ENCODE measurements around the gene LEFTY2.
"Not testable (repeated sequence)": the region's sequence is repeated elsewhere in the genome, so short reads cannot be mapped to it uniquely, and the experiment has no call there.

The LEFTY2 gene

GRCh38 chr1:225972344-225973152 lies 31.5 kb upstream of the LEFTY2 start:
- no peaks in the 10 kb centered on the region for H3K9me3 ChIP-seq (ENCODE audit: control insufficient read depth in 1 of 2, low read length in 2 of 2)
- H3K27ac ChIP-seq (ENCODE audit: low read depth, low read length), result no peak overlapping the region
- H3K27me3 ChIP-seq (ENCODE audit: control insufficient read depth in 1 of 2, insufficient read depth in 2 of 2, low read length in 2 of 2), result no peaks in the 10 kb centered on the region
- H3K36me3 ChIP-seq (ENCODE audit: control insufficient read depth in 1 of 2, insufficient read depth in 2 of 2, low read length in 2 of 2), result peaks cover 0 to 1% of the 10 kb centered on the region in 2 donors
- H3K4me1 ChIP-seq (ENCODE audit: control insufficient read depth in 1 of 2, insufficient read depth in 2 of 2, low read length in 2 of 2), result peaks cover 0 to 4% of the 10 kb centered on the region in 2 donors
- H3K4me3 ChIP-seq (ENCODE audit: low read depth in 1 of 2, low read length in 2 of 2), result no peak overlapping the region
- H3K9ac ChIP-seq (ENCODE audit: low read depth in 1 of 2, low read length in 2 of 2), result peak overlapping the region in 1 of 2 donors; percentile 32

- not testable (repeated sequence) for H3K36me3 ChIP-seq (ENCODE audit: control insufficient read depth in 1 of 2, insufficient read depth in 2 of 2, low read length in 2 of 2); H3K9ac ChIP-seq (ENCODE audit: low read depth in 1 of 2, low read length in 2 of 2); H3K27me3 ChIP-seq (ENCODE audit: control insufficient read depth in 1 of 2, insufficient read depth in 2 of 2, low read length in 2 of 2); H3K27ac ChIP-seq (ENCODE audit: low read depth, low read length); H3K4me1 ChIP-seq (ENCODE audit: control insufficient read depth in 1 of 2, insufficient read depth in 2 of 2, low read length in 2 of 2); H3K4me3 ChIP-seq (ENCODE audit: low read depth in 1 of 2, low read length in 2 of 2); H3K9me3 ChIP-seq (ENCODE audit: control insufficient read depth in 1 of 2, low read length in 2 of 2)
These were observed 29.7 kb upstream of the LEFTY2 start for GRCh38 chr1:225970592-225971157.

- not testable (repeated sequence) for H3K36me3 ChIP-seq (ENCODE audit: control insufficient read depth in 1 of 2, insufficient read depth in 2 of 2, low read length in 2 of 2); H3K9me3 ChIP-seq (ENCODE audit: control insufficient read depth in 1 of 2, low read length in 2 of 2); H3K9ac ChIP-seq (ENCODE audit: low read depth in 1 of 2, low read length in 2 of 2); H3K4me1 ChIP-seq (ENCODE audit: control insufficient read depth in 1 of 2, insufficient read depth in 2 of 2, low read length in 2 of 2); H3K4me3 ChIP-seq (ENCODE audit: low read depth in 1 of 2, low read length in 2 of 2); H3K27ac ChIP-seq (ENCODE audit: low read depth, low read length); H3K27me3 ChIP-seq (ENCODE audit: control insufficient read depth in 1 of 2, insufficient read depth in 2 of 2, low read length in 2 of 2)
These were observed 28.7 kb upstream of the LEFTY2 start for GRCh38 chr1:225969751-225970150.

GRCh38 chr1:225965231-225965630 lies 24.2 kb upstream of the LEFTY2 start:
- H3K4me1 ChIP-seq (ENCODE audit: control insufficient read depth in 1 of 2, insufficient read depth in 2 of 2, low read length in 2 of 2), result peaks cover 0 to 3% of the 10 kb centered on the region in 2 donors
- H3K27ac ChIP-seq (ENCODE audit: low read depth, low read length), result no peak overlapping the region
- H3K9me3 ChIP-seq (ENCODE audit: control insufficient read depth in 1 of 2, low read length in 2 of 2), result no peaks in the 10 kb centered on the region
- no peaks in the 10 kb centered on the region for H3K36me3 ChIP-seq (ENCODE audit: control insufficient read depth in 1 of 2, insufficient read depth in 2 of 2, low read length in 2 of 2)
- no peaks in the 10 kb centered on the region for H3K27me3 ChIP-seq (ENCODE audit: control insufficient read depth in 1 of 2, insufficient read depth in 2 of 2, low read length in 2 of 2)
- H3K9ac ChIP-seq (ENCODE audit: low read depth in 1 of 2, low read length in 2 of 2), result no peak overlapping the region
- H3K4me3 ChIP-seq (ENCODE audit: low read depth in 1 of 2, low read length in 2 of 2), result no peak overlapping the region

GRCh38 chr1:225963735-225964530 lies 22.9 kb upstream of the LEFTY2 start:
- H3K9ac ChIP-seq (ENCODE audit: low read depth in 1 of 2, low read length in 2 of 2), result no peak overlapping the region
- H3K36me3 ChIP-seq (ENCODE audit: control insufficient read depth in 1 of 2, insufficient read depth in 2 of 2, low read length in 2 of 2), result no peaks in the 10 kb centered on the region
- H3K27me3 ChIP-seq (ENCODE audit: control insufficient read depth in 1 of 2, insufficient read depth in 2 of 2, low read length in 2 of 2), result no peaks in the 10 kb centered on the region
- H3K4me3 ChIP-seq (ENCODE audit: low read depth in 1 of 2, low read length in 2 of 2), result no peak overlapping the region
- no peak overlapping the region for H3K27ac ChIP-seq (ENCODE audit: low read depth, low read length)
- no peaks in the 10 kb centered on the region for H3K9me3 ChIP-seq (ENCODE audit: control insufficient read depth in 1 of 2, low read length in 2 of 2)
- H3K4me1 ChIP-seq (ENCODE audit: control insufficient read depth in 1 of 2, insufficient read depth in 2 of 2, low read length in 2 of 2), result peaks cover 0 to 3% of the 10 kb centered on the region in 2 donors

GRCh38 chr1:225962440-225962975 lies 21.5 kb upstream of the LEFTY2 start:
- Histone ChIP-seq H3K9me3 (ENCODE audit: control insufficient read depth in 1 of 2, low read length in 2 of 2) (no peaks in the 10 kb centered on the region), H3K4me1 (ENCODE audit: control insufficient read depth in 1 of 2, insufficient read depth in 2 of 2, low read length in 2 of 2) (peaks cover 0 to 3% of the 10 kb centered on the region in 2 donors), H3K4me3 (ENCODE audit: low read depth in 1 of 2, low read length in 2 of 2) (peak overlapping the region in 1 of 2 donors; percentile 53), H3K27ac (ENCODE audit: low read depth, low read length) (no peak overlapping the region), H3K36me3 (ENCODE audit: control insufficient read depth in 1 of 2, insufficient read depth in 2 of 2, low read length in 2 of 2) (no peaks in the 10 kb centered on the region), H3K27me3 (ENCODE audit: control insufficient read depth in 1 of 2, insufficient read depth in 2 of 2, low read length in 2 of 2) (no peaks in the 10 kb centered on the region), H3K9ac (ENCODE audit: low read depth in 1 of 2, low read length in 2 of 2) (no peak overlapping the region)

- no peaks in the 10 kb centered on the region for H3K9me3 ChIP-seq (ENCODE audit: control insufficient read depth in 1 of 2, low read length in 2 of 2)
- no peak overlapping the region for H3K27ac ChIP-seq (ENCODE audit: low read depth, low read length)
- no peaks in the 10 kb centered on the region for H3K36me3 ChIP-seq (ENCODE audit: control insufficient read depth in 1 of 2, insufficient read depth in 2 of 2, low read length in 2 of 2)
- H3K4me1 ChIP-seq (ENCODE audit: control insufficient read depth in 1 of 2, insufficient read depth in 2 of 2, low read length in 2 of 2), result peaks cover 0 to 3% of the 10 kb centered on the region in 2 donors
- no peak overlapping the region for H3K9ac ChIP-seq (ENCODE audit: low read depth in 1 of 2, low read length in 2 of 2)
- H3K4me3 ChIP-seq (ENCODE audit: low read depth in 1 of 2, low read length in 2 of 2), result peak overlapping the region in 1 of 2 donors; percentile 53
- H3K27me3 ChIP-seq (ENCODE audit: control insufficient read depth in 1 of 2, insufficient read depth in 2 of 2, low read length in 2 of 2), result no peaks in the 10 kb centered on the region
These were observed 20.8 kb upstream of the LEFTY2 start for GRCh38 chr1:225961659-225962439.

GRCh38 chr1:225958041-225958440 lies 17.0 kb upstream of the LEFTY2 start:
- Histone ChIP-seq H3K9ac (ENCODE audit: low read depth in 1 of 2, low read length in 2 of 2) (no peak overlapping the region), H3K4me3 (ENCODE audit: low read depth in 1 of 2, low read length in 2 of 2) (no peak overlapping the region), H3K4me1 (ENCODE audit: control insufficient read depth in 1 of 2, insufficient read depth in 2 of 2, low read length in 2 of 2) (no peaks in the 10 kb centered on the region), H3K27ac (ENCODE audit: low read depth, low read length) (no peak overlapping the region), H3K36me3 (ENCODE audit: control insufficient read depth in 1 of 2, insufficient read depth in 2 of 2, low read length in 2 of 2) (no peaks in the 10 kb centered on the region), H3K27me3 (ENCODE audit: control insufficient read depth in 1 of 2, insufficient read depth in 2 of 2, low read length in 2 of 2) (no peaks in the 10 kb centered on the region), H3K9me3 (ENCODE audit: control insufficient read depth in 1 of 2, low read length in 2 of 2) (no peaks in the 10 kb centered on the region)

GRCh38 chr1:225954753-225955152 lies 13.7 kb upstream of the LEFTY2 start:
- Histone ChIP-seq H3K36me3 (ENCODE audit: control insufficient read depth in 1 of 2, insufficient read depth in 2 of 2, low read length in 2 of 2) (no peaks in the 10 kb centered on the region), H3K4me3 (ENCODE audit: low read depth in 1 of 2, low read length in 2 of 2) (no peak overlapping the region), H3K27ac (ENCODE audit: low read depth, low read length) (no peak overlapping the region), H3K9ac (ENCODE audit: low read depth in 1 of 2, low read length in 2 of 2) (no peak overlapping the region), H3K27me3 (ENCODE audit: control insufficient read depth in 1 of 2, insufficient read depth in 2 of 2, low read length in 2 of 2) (no peaks in the 10 kb centered on the region), H3K9me3 (ENCODE audit: control insufficient read depth in 1 of 2, low read length in 2 of 2) (no peaks in the 10 kb centered on the region), H3K4me1 (ENCODE audit: control insufficient read depth in 1 of 2, insufficient read depth in 2 of 2, low read length in 2 of 2) (no peaks in the 10 kb centered on the region)

Data from duodenal mucosa (tissue), 2 donors.